K562 (cell line): ENCODE data around the gene ARHGEF16. TPM values are rescaled to one million over a fixed set of nuclear protein-coding genes. Genes with fewer than 3 reads are reported as not detected.

ENCODE experiments used
- ATAC-seq: fragments of 200-7000 bp; cut with Tn5 transposase; 3 replicates; pipeline ENCODE4 v1.9.1; 2020; ENCODE audit warnings: moderate library complexity
- BruUV-seq: library from RNA; stranded (reverse); fragments of 400-500 nt; replicated peaks from 2 replicates; lab custom pipeline; 2021; lab: Mats Ljungman, UMichigan
- CTCF ChIA-PET: fragments of 300-600 bp; formaldehyde crosslinking; extraction: SDS; loops from one replicate; lab custom pipeline; 2021; ENCODE audit warnings: low intra/inter-chr PET ratio; lab: Yijun Ruan, JAX
- POLR2A ChIA-PET: fragments of 300-600, 350-650 bp; sonication (Branson Sonifier 250); formaldehyde crosslinking; extraction: SDS; loops from one replicate; lab custom pipeline; 2021; ENCODE audit warnings: antibody characterized with exemption, inconsistent platforms; lab: Yijun Ruan, JAX
- DNase-seq, 4 experiments: peaks; one replicate each; pipeline versions ENCODE4 v3.0.0 to v3.0.0-alpha.2; 2011 to 2018; ENCODE audit warnings: low spot score in 3 of 4, mixed read lengths in 3 of 4; ENCODE audit errors: extremely low read depth in 1 of 4
- FAIRE-seq: peaks from 2 replicates; lab custom pipeline; 2011; peaks lifted over from hg19 to GRCh38; lab: Jason Lieb, UNC
- H2AFZ ChIP-seq: 2 replicates; pipeline ENCODE4 v1.6.0; 2011; ENCODE audit warnings: low read depth, low read length, control low read depth, inconsistent platforms
- H3K27ac ChIP-seq: fragments of 200-600 bp; 3 replicates; pipeline ENCODE4 v1.8.0; 2011; ENCODE audit warnings: low read depth, mild to moderate bottlenecking, control low read depth, inconsistent platforms, low read length, moderate library complexity, mixed read lengths; ENCODE audit errors: extremely low read depth
- H3K27me3 ChIP-seq, 2 experiments: fragments of 300-600 bp in 1 of 2; 2 replicates in 1 of 2; 3 replicates in 1 of 2; pipeline versions ENCODE4 v1.6.0 to v1.8.0; 2011; ENCODE audit warnings: inconsistent platforms in 2 of 2, low read length in 2 of 2, mild to moderate bottlenecking in 1 of 2, mixed read lengths in 1 of 2, moderate library complexity in 1 of 2; ENCODE audit not compliant: control insufficient read depth in 2 of 2, insufficient read depth in 2 of 2
- H3K36me3 ChIP-seq: fragments of 300-600 bp; 3 replicates; pipeline ENCODE4 v1.8.0; 2011; ENCODE audit warnings: mild to moderate bottlenecking, low read length, inconsistent platforms; ENCODE audit not compliant: control insufficient read depth, insufficient read depth
- H3K4me1 ChIP-seq, 2 experiments: fragments of 200-600 bp in 1 of 2; replicated peaks in 1 of 2; 2 replicates in 1 of 2; 3 replicates in 1 of 2; pipeline versions ENCODE4 v1.5.1 to v1.8.0; 2011; ENCODE audit warnings: inconsistent platforms in 2 of 2, low read length in 2 of 2, mild to moderate bottlenecking in 1 of 2, mixed read lengths in 1 of 2, moderate library complexity in 1 of 2; ENCODE audit not compliant: control insufficient read depth in 2 of 2, insufficient read depth in 2 of 2
- H3K4me2 ChIP-seq: 2 replicates; pipeline ENCODE4 v1.6.1; 2011; ENCODE audit warnings: low read length, control low read depth, inconsistent platforms, mixed read lengths; ENCODE audit not compliant: insufficient read depth
- H3K4me3 ChIP-seq: fragments of 200-600 bp; sonication (generic), shearing (Covaris generic); 2 replicates; pipeline ENCODE4 v1.5.1; 2016; ENCODE audit warnings: control low read depth, inconsistent platforms
- H3K79me2 ChIP-seq: fragments of 200-600 bp; 3 replicates; pipeline ENCODE4 v1.8.0; 2011; ENCODE audit warnings: low read length, inconsistent platforms; ENCODE audit not compliant: control insufficient read depth, insufficient read depth
- H3K9ac ChIP-seq, 2 experiments: 2 replicates each; pipeline versions ENCODE4 v1.6.0 to v1.6.1; 2011; ENCODE audit warnings: low read depth in 2 of 2, low read length in 2 of 2, control low read depth in 1 of 2, inconsistent platforms in 1 of 2, mild to moderate bottlenecking in 1 of 2, mixed read lengths in 1 of 2; ENCODE audit not compliant: insufficient read depth in 1 of 2
- H3K9me1 ChIP-seq: one replicate; pipeline ENCODE4 v1.6.0; 2011; ENCODE audit warnings: inconsistent platforms, mild to moderate bottlenecking, low read length, moderate library complexity; ENCODE audit not compliant: control insufficient read depth, insufficient read depth
- H3K9me3 ChIP-seq: replicated peaks from 2 replicates; pipeline ENCODE4 v1.5.1; 2011; ENCODE audit warnings: low read depth, low read length, inconsistent platforms; ENCODE audit not compliant: control insufficient read depth, insufficient read depth
- H4K20me1 ChIP-seq: replicated peaks from 2 replicates; pipeline ENCODE4 v1.6.1; 2011; ENCODE audit warnings: low read length, inconsistent platforms, mixed read lengths; ENCODE audit not compliant: control insufficient read depth, insufficient read depth
- E2F5 ChIP-seq: sonication (generic); formaldehyde crosslinking; IDR thresholded peaks from 2 replicates; pipeline ENCODE4 v1.8.0; 2022; ENCODE audit warnings: mild to moderate bottlenecking, missing genetic modification reagents
- RAD51 ChIP-seq: fragments of 450-650 bp; IDR thresholded peaks from 2 replicates; pipeline ENCODE4 v1.7.1; 2016; ENCODE audit warnings: low read depth, mild to moderate bottlenecking, borderline replicate concordance
- TCF15 ChIP-seq: fragments of 250-450 bp; sonication (Bioruptor Pico); IDR thresholded peaks from 2 replicates; pipeline ENCODE4 v1.8.0; 2022; ENCODE audit warnings: moderate library complexity, mild to moderate bottlenecking, inconsistent platforms
- USF2 ChIP-seq: sonication (generic); formaldehyde crosslinking; IDR thresholded peaks from 2 replicates; pipeline ENCODE4 v1.5.0; 2020; ENCODE audit warnings: missing genetic modification reagents
- ZFP36 ChIP-seq: fragments of 150-350 bp; IDR thresholded peaks from 2 replicates; pipeline ENCODE4 v1.6.1; 2018; ENCODE audit warnings: low read length, low read depth; ENCODE audit not compliant: partially characterized antibody
- WGBS: fragments of 100-300 bp; shearing (Covaris generic); methylation state at CpG from one replicate; pipeline ENCODE4 v1.1.6; 2016; ENCODE audit warnings: low coverage, mixed read lengths; ENCODE audit not compliant: insufficient coverage; ENCODE audit errors: missing lambda C conversion rate; 5-methylcytosine and 5-hydroxymethylcytosine counted together
- in situ Hi-C: fragments of 300-500 bp; cut with MboI; formaldehyde crosslinking; loops from 4 replicates; pipeline ENCODE4 v1.15.0; 2018; ENCODE audit warnings: inconsistent platforms, mixed read lengths
- intact Hi-C: fragments of 100-400 bp; cut with micrococcal nuclease; formaldehyde crosslinking; loops from 2 replicates; pipeline ENCODE4 v1.14.2; 2022
- polyA plus RNA-seq, 8 experiments: library from polyadenylated mRNA; depleted of rRNA in 4 of 8; stranded (reverse) in 5 of 8; unstranded in 3 of 8; fragments of >200 nt; fragmentation: Nextera tagmentation in 2 of 8; fragmentation: Illumina TruSeq in 1 of 8; extraction: Ambion mirVana in 2 of 8; extraction: Trizol in 1 of 8; gene quantifications; 2 replicates each; pipeline versions ENCODE4 v1.2.1 to v1.2.3, GENCODE V29; 2011 to 2014; ENCODE audit warnings: inconsistent platforms in 1 of 8, missing spikeins in 1 of 8
- total RNA-seq, 7 experiments: library from RNA; depleted of rRNA in 6 of 7; stranded (reverse); fragments of >200 nt in 6 of 7; fragmentation: Illumina TruSeq in 2 of 7; extraction: Trizol in 2 of 7; gene quantifications; 2 replicates each; pipeline versions ENCODE4 v1.2.1 to v1.2.3, GENCODE V29; 2011 to 2021; ENCODE audit warnings: low replicate concordance in 1 of 7
- TF ChIP-seq, protein P1 (sequence below): sonication (generic); formaldehyde crosslinking; IDR thresholded peaks from 2 replicates; pipeline ENCODE4 v1.9.0; 2022; ENCODE audit warnings: mild to moderate bottlenecking, missing genetic modification reagents

The ARHGEF16 gene
- total and polyA plus RNA-seq, 9 of the 15 experiments (the other 6 are each of a cell fraction or from before 2014, with no cell fraction given): 0.15 to 1.2 (median 0.49) TPM; not detected in 2

GRCh38 chr1:3465935-3466321 lies 11.5 kb downstream of the ARHGEF16 start:
- DNase-seq: peak in 1 of 4 experiments; percentile 36
- 4% methylated on average over 17 of the region's 17 CpGs for WGBS
- H3K9me1 ChIP-seq: peaks cover 4% of the 10 kb centered on the region
- no peaks in the 10 kb centered on the region for H3K9me3 ChIP-seq
- POLR2A ChIA-PET: interaction anchor here (0.6 kb wide), 1 partner anchor 13 kb away, joined by 4 read pairs; no protein-coding TSS in a partner anchor
- no peaks in the 10 kb centered on the region for H3K79me2 ChIP-seq
- no peak overlapping the region for H3K9ac ChIP-seq
- H3K4me2 ChIP-seq: no peak overlapping the region
- in situ Hi-C loops (no loop called here), intact Hi-C loops (no loop called here)
- H3K27ac ChIP-seq: no peak overlapping the region
- H3K27me3 ChIP-seq: peaks cover 47 to 79% of the 10 kb centered on the region in 2 experiments; a peak in 4 of 5 replicates
- CTCF ChIA-PET: no interaction called here
- H3K36me3 ChIP-seq: no peaks in the 10 kb centered on the region
- FAIRE-seq: no peak
- ATAC-seq: peak; percentile 8; the same call in 1 of the 3 replicates
- TF ChIP-seq, protein P1, sequence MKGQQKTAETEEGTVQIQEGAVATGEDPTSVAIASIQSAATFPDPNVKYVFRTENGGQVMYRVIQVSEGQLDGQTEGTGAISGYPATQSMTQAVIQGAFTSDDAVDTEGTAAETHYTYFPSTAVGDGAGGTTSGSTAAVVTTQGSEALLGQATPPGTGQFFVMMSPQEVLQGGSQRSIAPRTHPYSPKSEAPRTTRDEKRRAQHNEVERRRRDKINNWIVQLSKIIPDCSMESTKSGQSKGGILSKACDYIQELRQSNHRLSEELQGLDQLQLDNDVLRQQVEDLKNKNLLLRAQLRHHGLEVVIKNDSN: peak; percentile 84
- TF ChIP-seq RAD51: 0 out of 2 replicates have a peak, but pooled peaks have one; percentile 47
- no peak for TF ChIP-seq E2F5 (CRISPR knock-in tag)
- TF ChIP-seq USF2 (CRISPR knock-in tag): peak; percentile 71; the same call in 1 of the 2 replicates
- TF ChIP-seq TCF15 (CRISPR knock-in tag): no peak
- peak; percentile 87 for TF ChIP-seq ZFP36
- no peak overlapping the region for H3K4me3 ChIP-seq
- H2AFZ ChIP-seq: no peak overlapping the region
- no TSS peak for BruUV-seq
- H4K20me1 ChIP-seq: peaks cover 39% of the 10 kb centered on the region
- peaks cover 0 to 53% of the 10 kb centered on the region in 2 experiments; a peak in 2 of 5 replicates for H3K4me1 ChIP-seq
